ENCODE data around the gene MAP3K20.
A peak's percentile ranks its signal among the peaks of the same experiment; 100 is the strongest.

The MAP3K20 gene

GRCh38 chr2:173075781-173076580 lies at the start of gene MAP3K20:
MAP3K20 (plus strand) TSS chr2:173075846; CDS start chr2:173091032, 15,186 bp downstream.
- DNase-seq: peak; percentile 72
- TF ChIP-seq CTCF (IDR thresholded peaks at IDR 0.05): no peak
- peaks cover 14% of the 10 kb centered on the region for H3K36me3 Mint-ChIP-seq (ENCODE audit: low read depth)
- peaks cover 32% of the 10 kb centered on the region for H3K4me1 Mint-ChIP-seq
- H3K27me3 Mint-ChIP-seq (ENCODE audit: low read depth, poor library complexity): peaks cover 7% of the 10 kb centered on the region
- peak within 1 kb of the TSS; percentile 92 for H3K4me3 Mint-ChIP-seq
- H3K9me3 Mint-ChIP-seq: peaks cover 8% of the 10 kb centered on the region
- H3K27ac Mint-ChIP-seq: peak within 1 kb of the TSS; percentile 90

- no peak overlapping the region for H3K27ac Mint-ChIP-seq
- peaks cover 4% of the 10 kb centered on the region for H3K9me3 Mint-ChIP-seq
- TF ChIP-seq CTCF (IDR thresholded peaks at IDR 0.05): no peak
- peaks cover 2% of the 10 kb centered on the region for H3K27me3 Mint-ChIP-seq (ENCODE audit: low read depth, poor library complexity)
- no peak overlapping the region for H3K4me3 Mint-ChIP-seq
- H3K4me1 Mint-ChIP-seq: peaks cover 42% of the 10 kb centered on the region
- H3K36me3 Mint-ChIP-seq (ENCODE audit: low read depth): peaks cover 11% of the 10 kb centered on the region
- DNase-seq: no peak
These were observed 49.2 kb upstream of the MAP3K20 start for GRCh38 chr2:173026479-173026878.

GRCh38 chr2:173027181-173028128 lies 48.2 kb upstream of the MAP3K20 start:
- peaks cover 6% of the 10 kb centered on the region for H3K27me3 Mint-ChIP-seq (ENCODE audit: low read depth, poor library complexity)
- H3K9me3 Mint-ChIP-seq: peaks cover 4% of the 10 kb centered on the region
- H3K36me3 Mint-ChIP-seq (ENCODE audit: low read depth): peaks cover 11% of the 10 kb centered on the region
- H3K27ac Mint-ChIP-seq: no peak overlapping the region
- DNase-seq: peak; percentile 86
- TF ChIP-seq CTCF (IDR thresholded peaks at IDR 0.05): peak; percentile 95
- H3K4me3 Mint-ChIP-seq: peak overlapping the region; percentile 3
- peaks cover 42% of the 10 kb centered on the region for H3K4me1 Mint-ChIP-seq

GRCh38 chr2:173028141-173028540 lies 47.5 kb upstream of the MAP3K20 start:
- no peak for TF ChIP-seq CTCF (IDR thresholded peaks at IDR 0.05)
- H3K9me3 Mint-ChIP-seq: peaks cover 4% of the 10 kb centered on the region
- no peak overlapping the region for H3K4me3 Mint-ChIP-seq
- no peak overlapping the region for H3K27ac Mint-ChIP-seq
- DNase-seq: no peak
- peaks cover 42% of the 10 kb centered on the region for H3K4me1 Mint-ChIP-seq
- peaks cover 11% of the 10 kb centered on the region for H3K36me3 Mint-ChIP-seq (ENCODE audit: low read depth)
- peaks cover 6% of the 10 kb centered on the region for H3K27me3 Mint-ChIP-seq (ENCODE audit: low read depth, poor library complexity)

GRCh38 chr2:173028671-173029070 lies 47.0 kb upstream of the MAP3K20 start:
- Mint-ChIP-seq H3K36me3 (ENCODE audit: low read depth) (peaks cover 8% of the 10 kb centered on the region), H3K9me3 (peaks cover under 1% of the 10 kb centered on the region), H3K4me3 (no peak overlapping the region), H3K27ac (no peak overlapping the region), H3K27me3 (ENCODE audit: low read depth, poor library complexity) (peaks cover 6% of the 10 kb centered on the region), H3K4me1 (peaks cover 42% of the 10 kb centered on the region)
- TF ChIP-seq CTCF (IDR thresholded peaks at IDR 0.05): no peak
- no peak for DNase-seq
